Nephron (organoid): ENCODE data around the gene WNK2.

ENCODE experiments used
- H3K27ac Mint-ChIP-seq, 3 experiments: 2 replicates each; pipeline ENCODE4 v1.8.0; 2020; ENCODE audit warnings: mixed read lengths in 3 of 3, mild to moderate bottlenecking in 2 of 3, moderate library complexity in 1 of 3
- H3K27me3 Mint-ChIP-seq: 2 replicates; pipeline ENCODE4 v1.8.0; 2021; ENCODE audit warnings: low read depth, mild to moderate bottlenecking, moderate library complexity, mixed read lengths
- H3K36me3 Mint-ChIP-seq: 2 replicates; pipeline ENCODE4 v1.8.0; 2020; ENCODE audit warnings: low read depth, mixed read lengths
- H3K4me1 Mint-ChIP-seq: 2 replicates; pipeline ENCODE4 v1.8.0; 2020; ENCODE audit warnings: mixed read lengths
- H3K4me3 Mint-ChIP-seq, 3 experiments: 2 replicates each; pipeline ENCODE4 v1.8.0; 2020; ENCODE audit warnings: mild to moderate bottlenecking in 3 of 3, mixed read lengths in 3 of 3, moderate library complexity in 2 of 3
- H3K9me3 Mint-ChIP-seq: 2 replicates; pipeline ENCODE4 v1.8.0; 2020; ENCODE audit warnings: mixed read lengths
- TF ChIP-seq, protein P1 (sequence below), 3 experiments: fragments of 200-600 bp; sonication (generic); IDR thresholded peaks; one replicate each; pipeline ENCODE4 v1.5.0; 2021; ENCODE audit warnings: antibody characterized with exemption in 3 of 3; ENCODE audit not compliant: unreplicated experiment in 3 of 3

WNK2 gene

DNA sequence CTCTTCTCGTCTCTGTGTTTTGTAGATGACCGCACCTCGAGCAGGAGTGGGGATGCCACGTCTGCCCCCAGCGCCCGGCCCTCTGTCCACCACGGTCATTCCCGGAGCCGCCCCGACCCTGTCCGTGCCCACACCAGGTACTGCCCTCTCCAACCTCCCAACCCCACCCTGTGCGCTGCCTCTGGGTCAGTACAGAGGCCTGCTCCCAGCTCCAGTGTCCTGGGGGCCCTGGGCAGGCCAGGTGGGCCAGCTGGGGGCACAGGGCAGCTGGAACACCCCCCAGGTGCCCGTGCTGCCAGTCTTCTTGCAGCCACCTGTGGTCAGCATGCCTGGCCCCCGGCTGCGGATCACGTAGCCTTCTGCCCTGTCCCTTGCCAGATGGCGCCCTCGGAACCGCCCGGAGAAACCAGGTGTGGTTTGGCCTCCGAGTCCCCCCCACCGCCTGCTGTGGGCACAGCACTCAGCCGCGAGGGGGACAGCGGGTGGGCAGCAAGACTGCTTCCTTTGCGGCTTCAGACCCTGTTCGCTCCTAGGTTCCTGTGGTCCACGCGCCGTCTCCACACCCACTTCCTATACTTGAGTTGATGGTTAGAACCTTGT, 133.7 kb downstream of the WNK2 start:
- Mint-ChIP-seq H3K27ac (no peak overlapping the region), H3K27me3 (no peaks in the 10 kb centered on the region), H3K36me3 (no peaks in the 10 kb centered on the region), H3K4me1 (no peaks in the 10 kb centered on the region), H3K4me3 (no peak overlapping the region), H3K9me3 (no peaks in the 10 kb centered on the region)
- TF ChIP-seq, protein P1, sequence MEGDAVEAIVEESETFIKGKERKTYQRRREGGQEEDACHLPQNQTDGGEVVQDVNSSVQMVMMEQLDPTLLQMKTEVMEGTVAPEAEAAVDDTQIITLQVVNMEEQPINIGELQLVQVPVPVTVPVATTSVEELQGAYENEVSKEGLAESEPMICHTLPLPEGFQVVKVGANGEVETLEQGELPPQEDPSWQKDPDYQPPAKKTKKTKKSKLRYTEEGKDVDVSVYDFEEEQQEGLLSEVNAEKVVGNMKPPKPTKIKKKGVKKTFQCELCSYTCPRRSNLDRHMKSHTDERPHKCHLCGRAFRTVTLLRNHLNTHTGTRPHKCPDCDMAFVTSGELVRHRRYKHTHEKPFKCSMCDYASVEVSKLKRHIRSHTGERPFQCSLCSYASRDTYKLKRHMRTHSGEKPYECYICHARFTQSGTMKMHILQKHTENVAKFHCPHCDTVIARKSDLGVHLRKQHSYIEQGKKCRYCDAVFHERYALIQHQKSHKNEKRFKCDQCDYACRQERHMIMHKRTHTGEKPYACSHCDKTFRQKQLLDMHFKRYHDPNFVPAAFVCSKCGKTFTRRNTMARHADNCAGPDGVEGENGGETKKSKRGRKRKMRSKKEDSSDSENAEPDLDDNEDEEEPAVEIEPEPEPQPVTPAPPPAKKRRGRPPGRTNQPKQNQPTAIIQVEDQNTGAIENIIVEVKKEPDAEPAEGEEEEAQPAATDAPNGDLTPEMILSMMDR (IDR thresholded peaks at IDR 0.05; ENCODE audit: unreplicated experiment in 3 of 3) = no peak

DNA sequence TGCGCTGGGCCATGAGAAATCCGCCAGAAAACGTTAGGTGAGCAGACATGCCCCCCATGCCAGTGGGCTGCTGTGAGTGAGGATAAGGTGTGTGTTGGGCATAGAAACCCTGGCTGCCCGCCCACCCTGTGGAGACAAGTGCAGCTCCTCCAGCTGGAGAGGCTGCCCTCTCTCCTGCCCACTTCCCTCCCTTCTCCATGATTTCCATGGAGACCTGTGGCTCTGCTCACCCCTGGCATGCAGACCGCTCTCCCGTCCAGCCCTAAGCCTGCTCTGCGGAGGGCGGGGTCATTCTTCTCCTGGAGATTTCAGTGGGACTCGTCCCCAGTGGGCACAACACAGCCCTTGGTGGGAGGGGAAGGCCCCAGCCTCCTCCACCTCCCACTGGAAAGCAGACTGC, 134.5 kb downstream of the WNK2 start:
- Mint-ChIP-seq H3K4me1 (no peaks in the 10 kb centered on the region), H3K27me3 (no peaks in the 10 kb centered on the region), H3K36me3 (no peaks in the 10 kb centered on the region), H3K9me3 (no peaks in the 10 kb centered on the region), H3K4me3 (no peak overlapping the region), H3K27ac (no peak overlapping the region)
- TF ChIP-seq, protein P1 (IDR thresholded peaks at IDR 0.05; ENCODE audit: unreplicated experiment in 3 of 3) = no peak

DNA sequence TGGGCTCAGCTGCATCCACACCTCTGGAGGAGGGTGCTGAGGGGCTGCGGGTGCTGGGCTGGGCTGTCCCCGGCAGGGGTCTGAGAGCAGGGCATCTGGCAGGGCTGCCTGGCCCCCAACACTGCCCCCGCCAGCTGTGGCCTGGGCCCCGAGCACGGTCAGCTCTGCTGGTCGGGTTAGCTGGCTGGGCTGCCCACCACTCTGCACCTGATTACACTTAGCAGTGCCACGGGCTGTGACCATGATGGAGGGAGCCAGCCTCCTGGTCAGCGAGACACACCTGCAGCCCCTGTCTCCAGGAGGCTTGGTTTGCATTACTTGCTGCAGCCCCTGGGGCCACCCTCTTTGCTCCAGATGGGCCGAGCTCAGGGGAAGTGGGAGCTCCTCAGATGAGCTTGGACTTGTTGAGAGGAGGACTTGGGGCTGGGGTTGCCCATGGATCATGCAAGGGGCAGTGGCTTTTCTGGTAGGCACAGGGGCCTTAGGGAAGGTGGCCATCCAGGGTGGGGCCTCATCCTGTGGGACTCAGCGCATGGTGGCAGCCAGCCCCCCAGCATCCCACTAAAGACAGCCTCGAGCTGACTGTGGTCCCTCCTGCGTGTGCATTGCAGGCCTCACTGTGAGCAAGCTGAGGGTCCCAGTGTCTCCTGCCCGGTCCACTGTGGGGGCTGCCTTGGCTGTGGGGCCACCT, 135.5 kb downstream of the WNK2 start:
- Mint-ChIP-seq H3K27ac (no peak overlapping the region), H3K4me3 (no peak overlapping the region), H3K27me3 (peaks cover 3% of the 10 kb centered on the region), H3K9me3 (no peaks in the 10 kb centered on the region), H3K36me3 (no peaks in the 10 kb centered on the region), H3K4me1 (no peaks in the 10 kb centered on the region)
- TF ChIP-seq, protein P1 (IDR thresholded peaks at IDR 0.05; ENCODE audit: unreplicated experiment in 3 of 3) = no peak

DNA sequence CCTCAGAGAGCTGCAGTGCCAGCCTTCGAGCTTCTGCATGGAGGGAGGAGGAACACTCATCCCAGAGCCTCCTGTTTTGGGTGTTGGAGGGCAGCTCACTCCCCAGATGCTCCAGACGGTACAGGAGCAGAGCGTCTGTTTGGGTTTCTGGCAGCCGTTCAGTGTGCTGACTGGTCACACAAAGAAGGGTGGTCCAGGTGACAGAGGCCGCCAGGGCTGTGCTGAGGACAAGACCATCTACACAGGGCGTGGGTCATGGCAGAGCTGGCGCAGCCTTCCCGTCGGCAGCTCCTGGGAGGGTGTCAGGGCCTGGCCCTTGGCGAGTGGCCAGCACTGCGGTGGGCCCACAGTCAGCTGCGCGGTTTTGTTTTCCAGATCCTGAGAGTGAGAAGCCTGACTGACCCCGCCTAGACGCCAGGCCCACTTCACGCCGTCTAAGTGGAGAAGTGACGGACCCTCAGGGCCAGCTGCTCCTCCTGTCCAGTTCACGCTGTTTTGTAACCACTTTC, 136.1 kb downstream of the WNK2 start:
- Mint-ChIP-seq H3K27ac (no peak overlapping the region), H3K9me3 (no peaks in the 10 kb centered on the region), H3K36me3 (no peaks in the 10 kb centered on the region), H3K4me1 (no peaks in the 10 kb centered on the region), H3K27me3 (peaks cover 6% of the 10 kb centered on the region), H3K4me3 (no peak overlapping the region)
- TF ChIP-seq, protein P1 (IDR thresholded peaks at IDR 0.05; ENCODE audit: unreplicated experiment in 3 of 3) = no peak

DNA sequence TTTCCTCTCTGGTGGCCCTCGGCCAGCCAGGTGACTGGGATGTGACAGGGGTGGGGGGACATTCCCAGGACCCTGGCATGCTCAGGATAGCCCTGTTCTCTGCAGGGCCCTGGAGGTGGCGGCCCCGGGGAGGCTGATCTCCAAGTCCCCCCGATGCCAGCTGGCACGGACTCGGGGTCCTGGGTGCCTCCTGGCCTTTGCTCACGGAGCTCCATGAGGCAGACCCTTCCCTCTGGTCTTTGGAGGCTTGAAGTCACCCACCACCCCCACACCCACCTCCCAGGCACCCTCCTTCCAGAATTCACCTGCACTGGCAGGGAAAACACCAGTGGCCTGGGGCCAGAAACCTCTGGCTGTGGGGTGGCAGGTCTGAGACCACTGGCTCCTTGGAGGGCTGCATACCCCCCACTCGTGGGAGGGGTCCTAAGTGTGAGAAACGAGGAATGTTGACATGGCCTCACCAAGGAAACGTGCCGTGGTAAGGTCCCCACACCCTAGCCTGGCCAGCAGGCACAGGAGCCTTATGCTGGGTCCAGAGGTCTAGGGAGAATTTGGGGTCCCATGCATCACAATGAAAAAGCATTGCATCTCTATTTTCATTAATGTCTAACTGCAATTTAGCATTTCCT, 136.8 kb downstream of the WNK2 start:
- TF ChIP-seq, protein P1 (IDR thresholded peaks at IDR 0.05; ENCODE audit: unreplicated experiment in 3 of 3) = no peak
- H3K27me3 Mint-ChIP-seq = peaks cover 8% of the 10 kb centered on the region
- H3K4me3 Mint-ChIP-seq = no peak overlapping the region
- H3K27ac Mint-ChIP-seq = no peak overlapping the region
- H3K4me1 Mint-ChIP-seq = no peaks in the 10 kb centered on the region
- no peaks in the 10 kb centered on the region for H3K36me3 Mint-ChIP-seq
- H3K9me3 Mint-ChIP-seq = no peaks in the 10 kb centered on the region
